ENCODE results near the gene BACE2.

DNA sequence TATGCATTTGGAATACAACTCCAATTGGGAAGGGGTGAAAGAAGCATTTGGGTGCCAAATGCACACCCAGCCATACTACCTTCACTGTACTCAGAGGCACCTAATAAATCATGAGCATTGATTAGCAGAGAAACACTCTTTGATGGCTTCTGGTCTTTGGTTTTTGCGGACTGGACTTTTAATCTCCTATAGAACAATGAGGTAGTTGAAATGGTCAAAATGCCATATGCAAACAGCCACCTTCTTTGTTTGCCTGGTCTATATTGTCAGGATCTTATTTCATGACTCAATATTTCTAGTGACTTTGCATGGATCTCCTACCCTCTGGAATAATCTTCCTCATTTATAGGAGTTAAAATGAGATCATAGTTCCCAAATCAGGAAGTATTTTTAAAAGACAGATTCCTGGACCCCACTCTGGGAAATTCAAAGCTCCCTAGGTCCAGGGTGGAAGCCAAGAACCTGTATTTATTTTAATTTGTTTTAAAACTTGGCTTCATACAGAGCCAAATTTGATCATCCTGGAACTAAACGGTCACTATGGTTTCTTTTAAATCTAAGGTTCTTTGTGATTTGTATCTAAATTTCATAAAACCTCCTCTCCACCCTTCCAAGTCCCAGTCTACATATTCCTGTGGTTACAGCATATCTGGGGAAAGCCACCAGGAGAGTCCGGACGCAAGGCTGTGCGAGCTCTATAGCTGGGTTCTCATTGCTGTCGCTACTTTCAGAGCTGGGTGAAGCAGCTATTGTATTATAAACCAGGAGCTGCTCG lies 157.4 kb downstream of the BACE2 start:
- TF ChIP-seq, protein P1, sequence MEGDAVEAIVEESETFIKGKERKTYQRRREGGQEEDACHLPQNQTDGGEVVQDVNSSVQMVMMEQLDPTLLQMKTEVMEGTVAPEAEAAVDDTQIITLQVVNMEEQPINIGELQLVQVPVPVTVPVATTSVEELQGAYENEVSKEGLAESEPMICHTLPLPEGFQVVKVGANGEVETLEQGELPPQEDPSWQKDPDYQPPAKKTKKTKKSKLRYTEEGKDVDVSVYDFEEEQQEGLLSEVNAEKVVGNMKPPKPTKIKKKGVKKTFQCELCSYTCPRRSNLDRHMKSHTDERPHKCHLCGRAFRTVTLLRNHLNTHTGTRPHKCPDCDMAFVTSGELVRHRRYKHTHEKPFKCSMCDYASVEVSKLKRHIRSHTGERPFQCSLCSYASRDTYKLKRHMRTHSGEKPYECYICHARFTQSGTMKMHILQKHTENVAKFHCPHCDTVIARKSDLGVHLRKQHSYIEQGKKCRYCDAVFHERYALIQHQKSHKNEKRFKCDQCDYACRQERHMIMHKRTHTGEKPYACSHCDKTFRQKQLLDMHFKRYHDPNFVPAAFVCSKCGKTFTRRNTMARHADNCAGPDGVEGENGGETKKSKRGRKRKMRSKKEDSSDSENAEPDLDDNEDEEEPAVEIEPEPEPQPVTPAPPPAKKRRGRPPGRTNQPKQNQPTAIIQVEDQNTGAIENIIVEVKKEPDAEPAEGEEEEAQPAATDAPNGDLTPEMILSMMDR (conservative IDR thresholded peaks at IDR 0.05), result no peak
- no peak for TF ChIP-seq ZFX (IDR thresholded peaks at IDR 0.05)
